ENCODE results near the gene C14orf132. TPM values are rescaled to one million over a fixed set of nuclear protein-coding genes. Genes with fewer than 3 reads are reported as not detected.

The C14orf132 gene
- total and polyA plus RNA-seq, 3 donors from 2014 or later, result 1.4 to 8.4 (median 2.5) TPM

DNA sequence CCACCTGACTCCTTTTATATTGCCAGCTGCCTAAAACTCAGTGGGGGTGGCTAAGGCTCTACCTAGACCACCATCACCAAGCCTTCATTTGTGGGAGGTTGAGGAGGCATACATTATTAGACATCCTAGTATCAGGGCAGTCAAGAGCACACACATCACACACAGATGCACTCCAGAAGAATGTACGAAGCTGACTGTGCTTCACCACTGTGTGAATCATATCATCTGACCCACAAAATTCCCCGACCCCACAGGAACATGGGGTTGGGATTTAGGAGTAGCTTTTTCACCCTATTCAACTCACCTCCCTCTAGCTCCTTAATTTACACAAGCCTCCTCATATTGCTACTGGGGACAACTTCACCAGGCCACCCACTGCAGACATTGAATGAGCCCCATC is 100.7 kb downstream of the C14orf132 start:
- intact Hi-C loops (cut with DNase I; ENCODE audit: low total_unique reads), result no loop called here
- 91 to 94% methylated on average over 2 of the region's 2 CpGs for WGBS, 2 donors
- H3K4me1 ChIP-seq, result no peaks in the 10 kb centered on the region
- no peaks in the 10 kb centered on the region for H3K9me3 ChIP-seq
- H3K27ac ChIP-seq, result no peak overlapping the region
- DNase-seq, result no peak
- H3K27me3 ChIP-seq, result no peaks in the 10 kb centered on the region
- no peaks in the 10 kb centered on the region for H3K36me3 ChIP-seq (ENCODE audit: low read depth, missing control alignments)
- no peak overlapping the region for H3K4me3 ChIP-seq
- TF ChIP-seq, protein P1, sequence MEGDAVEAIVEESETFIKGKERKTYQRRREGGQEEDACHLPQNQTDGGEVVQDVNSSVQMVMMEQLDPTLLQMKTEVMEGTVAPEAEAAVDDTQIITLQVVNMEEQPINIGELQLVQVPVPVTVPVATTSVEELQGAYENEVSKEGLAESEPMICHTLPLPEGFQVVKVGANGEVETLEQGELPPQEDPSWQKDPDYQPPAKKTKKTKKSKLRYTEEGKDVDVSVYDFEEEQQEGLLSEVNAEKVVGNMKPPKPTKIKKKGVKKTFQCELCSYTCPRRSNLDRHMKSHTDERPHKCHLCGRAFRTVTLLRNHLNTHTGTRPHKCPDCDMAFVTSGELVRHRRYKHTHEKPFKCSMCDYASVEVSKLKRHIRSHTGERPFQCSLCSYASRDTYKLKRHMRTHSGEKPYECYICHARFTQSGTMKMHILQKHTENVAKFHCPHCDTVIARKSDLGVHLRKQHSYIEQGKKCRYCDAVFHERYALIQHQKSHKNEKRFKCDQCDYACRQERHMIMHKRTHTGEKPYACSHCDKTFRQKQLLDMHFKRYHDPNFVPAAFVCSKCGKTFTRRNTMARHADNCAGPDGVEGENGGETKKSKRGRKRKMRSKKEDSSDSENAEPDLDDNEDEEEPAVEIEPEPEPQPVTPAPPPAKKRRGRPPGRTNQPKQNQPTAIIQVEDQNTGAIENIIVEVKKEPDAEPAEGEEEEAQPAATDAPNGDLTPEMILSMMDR (IDR thresholded peaks at IDR 0.05), result no peak
- TF ChIP-seq POLR2A (IDR thresholded peaks at IDR 0.05), result no peak

DNA sequence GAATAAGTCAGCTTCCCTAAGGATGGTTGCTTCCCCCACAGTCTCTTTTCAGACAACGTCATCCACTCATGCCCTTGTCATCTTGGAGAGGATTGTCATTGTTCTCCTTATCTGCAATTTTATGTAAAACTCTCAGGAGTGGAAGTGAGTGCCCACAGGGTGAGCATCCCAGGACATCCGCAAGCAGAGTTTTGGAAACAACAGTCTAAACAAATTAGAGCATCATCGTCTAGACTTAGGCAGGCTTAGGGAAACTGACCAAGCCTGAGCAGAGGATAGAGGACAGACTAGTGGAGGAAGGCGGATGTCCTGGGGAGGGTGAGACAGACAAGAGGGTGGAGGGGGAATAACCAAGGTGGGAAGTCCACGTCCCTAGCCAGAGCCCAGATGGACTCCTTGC is 101.8 kb downstream of the C14orf132 start:
- Histone ChIP-seq H3K36me3 (ENCODE audit: low read depth, missing control alignments) (no peaks in the 10 kb centered on the region), H3K9me3 (no peaks in the 10 kb centered on the region), H3K4me3 (no peak overlapping the region), H3K27me3 (no peaks in the 10 kb centered on the region), H3K27ac (no peak overlapping the region), H3K4me1 (no peaks in the 10 kb centered on the region)
- 71 to 75% methylated on average over 5 of the region's 5 CpGs for WGBS, 2 donors
- TF ChIP-seq, protein P1 (IDR thresholded peaks at IDR 0.05), result no peak
- TF ChIP-seq POLR2A (IDR thresholded peaks at IDR 0.05), result no peak
- no peak for DNase-seq
- intact Hi-C loops (cut with DNase I; ENCODE audit: low total_unique reads), result no loop called here

Small RNAs within 50 kb of the gene (small RNA-seq; reads per million reads assigned to genes)
- 0 reads per million in 2 donors for gene AL137190.1

Other genes with a start within 250 kb of the C14orf132 start
- gene TUNAR, start 162.5 kb upstream of the C14orf132 start, total RNA-seq, result 1 to 10 TPM; 3.9 to 4.2 TPM
- gene TUNAR, start 162.5 kb upstream of the C14orf132 start, polyA plus RNA-seq (ENCODE audit: insufficient read depth, low read depth, low replicate concordance), result 2.3 TPM
- gene BDKRB2, start 165.5 kb downstream of the C14orf132 start, total RNA-seq, result under 1 TPM; 0.63 to 0.87 TPM
- gene BDKRB2, start 165.5 kb downstream of the C14orf132 start, polyA plus RNA-seq (ENCODE audit: insufficient read depth, low read depth, low replicate concordance), result 2.9 TPM
- gene BDKRB1, start 216.8 kb downstream of the C14orf132 start, total RNA-seq, result 1 to 10 TPM; 3.3 to 3.4 TPM
- gene BDKRB1, start 216.8 kb downstream of the C14orf132 start, polyA plus RNA-seq (ENCODE audit: insufficient read depth, low read depth, low replicate concordance), result 4.9 TPM

All from testis (tissue), 3 donors.